HepG2 (cell line): ENCODE results near the gene ASTN1. TPM values are rescaled to one million over a fixed set of nuclear protein-coding genes. Genes with fewer than 3 reads are reported as not detected.

Source experiments
- ATAC-seq: fragments of 200-7000 bp; cut with Tn5 transposase; 3 replicates; pipeline ENCODE4 v1.9.1; 2020; ENCODE audit warnings: mild to moderate bottlenecking, moderate library complexity
- BruUV-seq: library from RNA; stranded (reverse); fragments of 400-500 nt; replicated peaks from 2 replicates; lab custom pipeline; 2021; lab: Mats Ljungman, UMichigan
- CTCF ChIA-PET: fragments of 300-600 bp; formaldehyde crosslinking; extraction: SDS; loops from one replicate; lab custom pipeline; 2021; ENCODE audit warnings: low total read pairs, inconsistent platforms, low intra/inter-chr PET ratio; lab: Yijun Ruan, JAX
- POLR2A ChIA-PET: fragments of 350-600 bp; sonication (Branson Sonifier 250); formaldehyde crosslinking; loops from one replicate; lab custom pipeline; 2020; ENCODE audit warnings: antibody characterized with exemption, inconsistent platforms; lab: Yijun Ruan, JAX
- DNase-seq: peaks from one replicate; pipeline ENCODE4 v3.0.0-alpha.2; 2015; ENCODE audit warnings: low spot score
- FAIRE-seq: peaks from 3 replicates; lab custom pipeline; 2011; peaks lifted over from hg19 to GRCh38; lab: Jason Lieb, UNC
- H2AFZ ChIP-seq: one replicate; pipeline ENCODE4 v1.6.1; 2011; ENCODE audit warnings: low read length, inconsistent platforms
- H3K27ac ChIP-seq: fragments of 300-600 bp; 3 replicates; pipeline ENCODE4 v1.8.0; 2011; ENCODE audit warnings: mixed run types, mild to moderate bottlenecking, mixed read lengths, low read length, inconsistent platforms; ENCODE audit not compliant: insufficient read depth; ENCODE audit errors: extremely low read length
- H3K27me3 ChIP-seq, 2 experiments: fragments of 200-600 bp in 1 of 2; 2 replicates in 1 of 2; 3 replicates in 1 of 2; pipeline versions ENCODE4 v1.6.0 to v1.8.0; 2011; ENCODE audit warnings: low read length in 2 of 2, mild to moderate bottlenecking in 2 of 2, moderate library complexity in 2 of 2, inconsistent platforms in 1 of 2; ENCODE audit not compliant: insufficient read depth in 2 of 2, control insufficient read depth in 1 of 2
- H3K36me3 ChIP-seq, 2 experiments: fragments of 200-600 bp in 1 of 2; replicated peaks in 1 of 2; 2 replicates in 1 of 2; 3 replicates in 1 of 2; pipeline versions ENCODE4 v1.5.1 to v1.8.0; 2011; ENCODE audit warnings: low read length in 2 of 2, inconsistent platforms in 1 of 2; ENCODE audit not compliant: insufficient read depth in 2 of 2, control insufficient read depth in 1 of 2
- H3K4me1 ChIP-seq: 2 replicates; pipeline ENCODE4 v1.5.1; 2012; ENCODE audit warnings: low read length, inconsistent platforms; ENCODE audit not compliant: insufficient read depth
- H3K4me2 ChIP-seq: 2 replicates; pipeline ENCODE4 v1.6.0; 2011; ENCODE audit warnings: low read depth, low read length, inconsistent platforms
- H3K4me3 ChIP-seq, 3 experiments: fragments of 200-600 bp in 1 of 3; sonication (generic), shearing (Covaris generic) in 1 of 3; replicated peaks in 1 of 3; 2 replicates each; pipeline ENCODE4 v1.5.1; 2011 to 2016; ENCODE audit warnings: low read length in 3 of 3, inconsistent platforms in 2 of 3, low read depth in 2 of 3, mild to moderate bottlenecking in 2 of 3, control low read depth in 1 of 3, mixed read lengths in 1 of 3; ENCODE audit not compliant: insufficient read depth in 1 of 3
- H3K79me2 ChIP-seq: one replicate; pipeline ENCODE4 v1.6.1; 2011; ENCODE audit warnings: low read length, inconsistent platforms; ENCODE audit not compliant: insufficient read depth
- H3K9ac ChIP-seq: 2 replicates; pipeline ENCODE4 v1.6.0; 2011; ENCODE audit warnings: mild to moderate bottlenecking, low read depth, low read length, inconsistent platforms; ENCODE audit not compliant: insufficient read depth
- H3K9me3 ChIP-seq: 2 replicates; pipeline ENCODE4 v1.5.1; 2012; ENCODE audit warnings: mild to moderate bottlenecking, low read length
- H4K20me1 ChIP-seq: 2 replicates; pipeline ENCODE4 v1.6.0; 2011; ENCODE audit warnings: inconsistent platforms, mild to moderate bottlenecking, low read length, moderate library complexity; ENCODE audit not compliant: insufficient read depth
- CENPBD1 ChIP-seq: sonication (generic); formaldehyde crosslinking; IDR thresholded peaks from 2 replicates; pipeline ENCODE4 v1.8.0; 2022; ENCODE audit warnings: missing genetic modification reagents, low read depth, mild to moderate bottlenecking, borderline replicate concordance
- KDM3A ChIP-seq: IDR thresholded peaks from 2 replicates; pipeline ENCODE4 v1.6.1; 2018; ENCODE audit warnings: low read depth, missing compliant biosample characterization
- NFAT5 ChIP-seq: sonication (generic); formaldehyde crosslinking; IDR thresholded peaks from 2 replicates; pipeline ENCODE4 v1.4.0; 2020; ENCODE audit warnings: missing genetic modification reagents
- ZNF281 ChIP-seq: sonication (generic); formaldehyde crosslinking; IDR thresholded peaks from 2 replicates; pipeline ENCODE4 v1.4.0; 2020; ENCODE audit warnings: missing genetic modification reagents, borderline replicate concordance
- ZNF337 ChIP-seq: sonication (generic); formaldehyde crosslinking; IDR thresholded peaks from 2 replicates; pipeline ENCODE4 v1.5.1; 2020; ENCODE audit warnings: missing genetic modification reagents, low read depth, mild to moderate bottlenecking, borderline replicate concordance
- ZNF646 ChIP-seq: sonication (generic); formaldehyde crosslinking; IDR thresholded peaks from 2 replicates; pipeline ENCODE4 v1.9.0; 2021; ENCODE audit warnings: mild to moderate bottlenecking, missing genetic modification reagents
- ZNF850 ChIP-seq: sonication (generic); formaldehyde crosslinking; conservative IDR thresholded peaks from 2 replicates; pipeline ENCODE4 v1.9.0; 2021; ENCODE audit warnings: mild to moderate bottlenecking, missing genetic modification reagents
- WGBS: methylation state at CpG from one replicate; pipeline ENCODE4 v1.1.6; 2017; ENCODE audit warnings: low lambda C conversion rate; 5-methylcytosine and 5-hydroxymethylcytosine counted together
- in situ Hi-C: cut with HindIII; loops from 2 replicates; pipeline ENCODE4 v1.10.0; 2017; ENCODE audit warnings: low pct_unique_long_range_greater_than_20kb; ENCODE audit not compliant: extremely low pct_ligation_motif_present
- intact Hi-C: fragments of 100-400 bp; cut with micrococcal nuclease; formaldehyde crosslinking; loops from one replicate; pipeline ENCODE4 v1.10.0; 2022; ENCODE audit not compliant: unreplicated experiment
- polyA plus RNA-seq, 8 experiments: library from polyadenylated mRNA; depleted of rRNA in 3 of 8; stranded (reverse) in 7 of 8; unstranded in 1 of 8; fragments of >200 nt; fragmentation: Illumina TruSeq in 4 of 8; extraction: Trizol in 4 of 8; gene quantifications; 2 replicates each; pipeline versions ENCODE4 v1.2.1 to v1.2.3, GENCODE V29; 2011 to 2016; ENCODE audit warnings: low read depth in 4 of 8, missing spikeins in 1 of 8, mixed read lengths in 1 of 8; ENCODE audit not compliant: insufficient read depth in 1 of 8
- total RNA-seq, 5 experiments: library from RNA; depleted of rRNA; stranded (reverse); fragments of >200 nt; fragmentation: Illumina TruSeq; extraction: Trizol; gene quantifications; 2 replicates each; pipeline ENCODE4 v1.2.3, GENCODE V29; 2016; ENCODE audit warnings: low read depth in 1 of 5

The ASTN1 gene
- total and polyA plus RNA-seq, 2 of the 13 experiments (the other 11 are each of a cell fraction or from before 2014, with no cell fraction given): not detected

GRCh38 chr1:177198243-177198642 is 33.7 kb upstream of the ASTN1 start:
- no peak for FAIRE-seq
- H3K4me1 ChIP-seq: no peaks in the 10 kb centered on the region
- H4K20me1 ChIP-seq: no peaks in the 10 kb centered on the region
- no peaks in the 10 kb centered on the region for H3K9me3 ChIP-seq
- no peaks in the 10 kb centered on the region for H3K79me2 ChIP-seq
- no peaks in the 10 kb centered on the region for H3K27me3 ChIP-seq
- no peak overlapping the region for H3K9ac ChIP-seq
- H3K27ac ChIP-seq: no peak overlapping the region
- in situ Hi-C loops: no loop called here
- no peak overlapping the region for H3K4me2 ChIP-seq
- WGBS: 19% methylated on average over 2 of the region's 2 CpGs
- H3K36me3 ChIP-seq: no peaks in the 10 kb centered on the region
- no peak for ATAC-seq
- H2AFZ ChIP-seq: no peak overlapping the region
- no peak overlapping the region for H3K4me3 ChIP-seq
- CTCF ChIA-PET: no interaction called here
- intact Hi-C loops: no loop called here
- DNase-seq: no peak
- POLR2A ChIA-PET: no interaction called here
- BruUV-seq: no TSS peak
- TF ChIP-seq KDM3A (CRISPR knock-in tag) (no peak), NFAT5 (CRISPR knock-in tag) (no peak), ZNF337 (CRISPR knock-in tag) (no peak), ZNF281 (CRISPR knock-in tag) (no peak), ZNF850 (CRISPR knock-in tag) (no peak), CENPBD1 (CRISPR knock-in tag) (no peak), ZNF646 (no peak)
